Medulla oblongata (tissue), 1 donor: ENCODE data around the gene NACC1.

Source experiments
- DNase-seq: peaks from one replicate; pipeline ENCODE4 v3.0.0-alpha.2; 2015; ENCODE audit errors: extremely low spot score

The NACC1 gene

GRCh38 chr19:13120817-13121216 lies 2.8 kb downstream of the NACC1 start:
- DNase-seq: no peak

- DNase-seq: no peak
Measured at GRCh38 chr19:13121551-13122274, 3.6 kb downstream of the NACC1 start.

GRCh38 chr19:13122275-13122878 lies 4.3 kb downstream of the NACC1 start:
- no peak for DNase-seq

- no peak for DNase-seq
Measured at GRCh38 chr19:13122980-13123957, 5.2 kb downstream of the NACC1 start.

GRCh38 chr19:13127051-13127450 lies 9.0 kb downstream of the NACC1 start:
- no peak for DNase-seq

GRCh38 chr19:13127811-13128575 lies 9.9 kb downstream of the NACC1 start:
- DNase-seq: no peak

- DNase-seq: no peak
Measured at GRCh38 chr19:13128583-13128982, 10.5 kb downstream of the NACC1 start.

GRCh38 chr19:13129384-13129783 lies 11.3 kb downstream of the NACC1 start:
- no peak for DNase-seq

GRCh38 chr19:13130886-13131490 lies 12.9 kb downstream of the NACC1 start:
- no peak for DNase-seq

- no peak for DNase-seq
Measured at GRCh38 chr19:13132471-13133180, 14.6 kb downstream of the NACC1 start.

- DNase-seq: peak; percentile 65
Measured at GRCh38 chr19:13133241-13133870, 15.3 kb downstream of the NACC1 start.

GRCh38 chr19:13134626-13135025 lies 16.6 kb downstream of the NACC1 start:
- no peak for DNase-seq

- no peak for DNase-seq
Measured at GRCh38 chr19:13135068-13136062, 17.3 kb downstream of the NACC1 start.

GRCh38 chr19:13137290-13137794 lies 19.3 kb downstream of the NACC1 start:
- no peak for DNase-seq

GRCh38 chr19:13138171-13138915 lies 20.3 kb downstream of the NACC1 start:
- no peak for DNase-seq

GRCh38 chr19:13138916-13139198 lies 20.8 kb downstream of the NACC1 start:
- DNase-seq: no peak

GRCh38 chr19:13139633-13140311 lies 21.7 kb downstream of the NACC1 start:
- DNase-seq: no peak
